Mesenchymal stem cell (in vitro differentiated cells and primary cell): Measurements from ENCODE around the gene SMG7.

Experiments used
- DNase-seq: peaks from one replicate; pipeline ENCODE4 v3.0.0-alpha.2; 2013
- H2AFZ ChIP-seq: one replicate; pipeline ENCODE4 v1.6.1; 2013; ENCODE audit warnings: low read depth, mild to moderate bottlenecking, control low read depth, inconsistent platforms, low read length, moderate library complexity
- H2AK5ac ChIP-seq: 2 replicates; pipeline ENCODE4 v1.6.1; 2013; ENCODE audit warnings: low read length, moderate library complexity, mild to moderate bottlenecking, inconsistent platforms; ENCODE audit not compliant: severe bottlenecking
- H2BK120ac ChIP-seq: one replicate; pipeline ENCODE4 v1.6.1; 2013; ENCODE audit warnings: low read depth, mild to moderate bottlenecking, inconsistent platforms, low read length, moderate library complexity
- H2BK12ac ChIP-seq, 2 experiments: one replicate each; pipeline ENCODE4 v1.6.1; 2013; ENCODE audit warnings: inconsistent platforms in 2 of 2, low read length in 2 of 2, mild to moderate bottlenecking in 2 of 2, moderate library complexity in 2 of 2, control low read depth in 1 of 2
- H2BK15ac ChIP-seq: one replicate; pipeline ENCODE4 v1.6.1; 2013; ENCODE audit warnings: mild to moderate bottlenecking, low read depth, inconsistent platforms; ENCODE audit not compliant: poor library complexity, severe bottlenecking
- H2BK5ac ChIP-seq: 2 replicates; pipeline ENCODE4 v1.6.1; 2013; ENCODE audit warnings: low read depth, mild to moderate bottlenecking, low read length, control low read depth, inconsistent platforms; ENCODE audit not compliant: poor library complexity, severe bottlenecking
- H3K14ac ChIP-seq, 2 experiments: one replicate each; pipeline ENCODE4 v1.6.1; 2013; ENCODE audit warnings: inconsistent platforms in 2 of 2, low read length in 2 of 2, control low read depth in 1 of 2, mild to moderate bottlenecking in 1 of 2, moderate library complexity in 1 of 2
- H3K18ac ChIP-seq, 2 experiments: one replicate each; pipeline ENCODE4 v1.6.1; 2013; ENCODE audit warnings: inconsistent platforms in 2 of 2, low read length in 2 of 2, control low read depth in 1 of 2, low read depth in 1 of 2, mild to moderate bottlenecking in 1 of 2
- H3K23ac ChIP-seq, 2 experiments: one replicate each; pipeline ENCODE4 v1.6.1; 2013; ENCODE audit warnings: inconsistent platforms in 2 of 2, low read length in 2 of 2, mild to moderate bottlenecking in 2 of 2, moderate library complexity in 2 of 2, control low read depth in 1 of 2
- H3K27ac ChIP-seq: 2 replicates; pipeline ENCODE4 v1.5.1; 2013; ENCODE audit warnings: mild to moderate bottlenecking, moderate library complexity, low read length, control low read depth, inconsistent platforms; ENCODE audit not compliant: poor library complexity, severe bottlenecking
- H3K27me3 ChIP-seq, 2 experiments: 2 replicates each; pipeline versions ENCODE4 v1.6.1 to v1.7.0; 2013; ENCODE audit warnings: low read length in 2 of 2, mild to moderate bottlenecking in 2 of 2, moderate library complexity in 2 of 2, control low read depth in 1 of 2, inconsistent platforms in 1 of 2; ENCODE audit not compliant: control insufficient read depth in 1 of 2, insufficient read depth in 1 of 2
- H3K36me3 ChIP-seq, 2 experiments: 2 replicates each; pipeline versions ENCODE4 v1.6.1 to v1.7.0; 2013; ENCODE audit warnings: low read length in 2 of 2, control low read depth in 1 of 2, inconsistent platforms in 1 of 2, low read depth in 1 of 2, mild to moderate bottlenecking in 1 of 2; ENCODE audit not compliant: insufficient read depth in 2 of 2, control insufficient read depth in 1 of 2
- H3K4ac ChIP-seq, 2 experiments: one replicate each; pipeline ENCODE4 v1.6.1; 2013; ENCODE audit warnings: inconsistent platforms in 2 of 2, low read length in 2 of 2, mild to moderate bottlenecking in 2 of 2, moderate library complexity in 2 of 2, control low read depth in 1 of 2, low read depth in 1 of 2
- H3K4me1 ChIP-seq: 2 replicates; pipeline ENCODE4 v1.6.1; 2013; ENCODE audit warnings: low read depth, low read length, control low read depth; ENCODE audit not compliant: control insufficient read depth, insufficient read depth
- H3K4me2 ChIP-seq: 2 replicates; pipeline ENCODE4 v1.6.1; 2013; ENCODE audit warnings: low read length, mild to moderate bottlenecking, inconsistent platforms; ENCODE audit not compliant: poor library complexity, severe bottlenecking
- H3K4me3 ChIP-seq, 2 experiments: 2 replicates each; pipeline versions ENCODE4 v1.5.1 to v1.7.0; 2013; ENCODE audit warnings: low read length in 2 of 2, mild to moderate bottlenecking in 2 of 2, control low read depth in 1 of 2, low read depth in 1 of 2; ENCODE audit not compliant: insufficient read depth in 1 of 2
- H3K79me1 ChIP-seq: replicated peaks from 2 replicates; pipeline ENCODE4 v1.6.1; 2013; ENCODE audit warnings: mild to moderate bottlenecking, control low read depth, low read length, inconsistent platforms; ENCODE audit not compliant: poor library complexity, severe bottlenecking
- H3K9ac ChIP-seq: 2 replicates; pipeline ENCODE4 v1.7.0; 2013; ENCODE audit warnings: mild to moderate bottlenecking, low read length, moderate library complexity
- H3K9me3 ChIP-seq: 2 replicates; pipeline ENCODE4 v1.7.0; 2013; ENCODE audit warnings: mild to moderate bottlenecking, low read length; ENCODE audit not compliant: control insufficient read depth
- H4K8ac ChIP-seq: one replicate; pipeline ENCODE4 v1.6.1; 2013; ENCODE audit warnings: inconsistent platforms, mild to moderate bottlenecking, low read length, moderate library complexity
- H4K91ac ChIP-seq: one replicate; pipeline ENCODE4 v1.6.1; 2013; ENCODE audit warnings: mild to moderate bottlenecking, low read length, inconsistent platforms
- WGBS: methylation state at CpG from one replicate; pipeline ENCODE4 v1.1.7; 2013; ENCODE audit warnings: mixed read lengths; 5-methylcytosine and 5-hydroxymethylcytosine counted together

Gene SMG7

DNA sequence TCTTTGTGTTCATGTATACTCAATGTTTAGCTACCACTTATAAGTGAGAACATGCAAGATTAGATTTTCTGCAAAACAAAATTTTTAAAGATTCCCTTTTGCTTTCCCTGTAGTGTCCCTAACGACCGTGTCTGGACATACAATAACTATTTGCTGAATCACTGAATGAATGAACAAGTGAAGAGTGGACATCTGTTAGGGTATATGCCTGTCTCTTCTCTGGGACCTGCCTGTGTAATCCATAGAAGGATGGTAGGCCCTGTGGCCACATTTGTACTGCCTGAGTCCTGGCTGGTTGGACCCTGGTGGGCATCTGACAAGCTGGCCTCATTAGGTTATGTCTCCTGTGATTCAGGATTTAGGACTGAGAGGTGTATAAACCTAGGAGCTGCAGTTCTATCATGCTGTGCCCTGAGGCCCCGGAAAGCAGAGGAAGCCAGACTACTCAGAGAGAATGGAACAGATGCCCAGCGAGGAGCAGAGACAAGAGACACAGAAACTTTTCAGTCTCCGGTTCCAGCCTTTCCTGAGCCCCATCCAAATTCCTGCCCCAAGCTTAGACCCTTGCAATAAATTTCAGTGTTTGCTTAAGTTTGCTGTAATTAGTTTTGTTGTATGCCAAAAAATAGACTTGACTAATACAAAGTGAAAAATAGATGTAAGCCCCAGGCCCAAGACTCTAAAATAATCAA, 125.5 kb downstream of the SMG7 start:
- H3K9ac ChIP-seq = peak overlapping the region; percentile 47
- H3K27ac ChIP-seq = no peak overlapping the region
- no peaks in the 10 kb centered on the region for H3K9me3 ChIP-seq
- peak overlapping the region in 1 of 2 experiments; percentile 29 for H3K4me3 ChIP-seq
- no peak overlapping the region for H4K91ac ChIP-seq
- H3K18ac ChIP-seq = no peak overlapping the region
- peaks cover 0 to 13% of the 10 kb centered on the region in 2 experiments for H3K27me3 ChIP-seq
- DNase-seq = no peak
- H2AK5ac ChIP-seq = no peak overlapping the region
- no peak overlapping the region for H2BK120ac ChIP-seq
- no peak overlapping the region for H3K14ac ChIP-seq
- no peak overlapping the region for H2AFZ ChIP-seq
- no peaks in the 10 kb centered on the region for H3K36me3 ChIP-seq
- H3K4ac ChIP-seq = no peak overlapping the region
- H3K4me2 ChIP-seq = no peak overlapping the region
- no peaks in the 10 kb centered on the region for H3K79me1 ChIP-seq
- 90% methylated on average over 4 of the region's 5 CpGs for WGBS
- no peak overlapping the region for H4K8ac ChIP-seq
- no peak overlapping the region for H3K23ac ChIP-seq
- H2BK12ac ChIP-seq = no peak overlapping the region
- H3K4me1 ChIP-seq = no peaks in the 10 kb centered on the region
- H2BK15ac ChIP-seq = no peak overlapping the region
- no peak overlapping the region for H2BK5ac ChIP-seq

DNA sequence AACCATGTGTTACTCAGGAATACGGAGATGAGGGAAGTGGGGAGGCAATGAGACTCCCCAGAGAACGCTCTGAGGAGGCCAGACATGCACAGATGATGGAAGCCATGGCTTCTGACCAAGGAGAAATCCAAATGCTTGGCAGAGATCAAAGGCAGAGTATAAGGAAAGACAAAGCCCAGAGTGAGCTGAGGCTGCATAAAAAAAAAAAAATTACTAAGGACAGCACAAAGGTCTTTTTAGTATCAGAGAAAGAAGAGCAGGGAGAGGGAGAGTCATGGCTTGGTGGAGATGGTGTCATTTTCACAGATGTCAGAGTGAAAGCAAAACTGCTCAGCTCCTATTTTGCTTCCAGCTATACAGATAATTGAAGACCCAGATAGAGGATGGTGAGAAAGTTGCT, 126.1 kb downstream of the SMG7 start:
- Histone ChIP-seq H3K4ac (no peak overlapping the region), H3K9me3 (no peaks in the 10 kb centered on the region), H3K9ac (peak overlapping the region; percentile 47), H3K4me3 (peak overlapping the region in 1 of 2 experiments; percentile 29), H4K91ac (no peak overlapping the region), H4K8ac (no peak overlapping the region), H2BK12ac (no peak overlapping the region), H2BK5ac (no peak overlapping the region), H3K27ac (no peak overlapping the region), H3K23ac (no peak overlapping the region), H3K14ac (no peak overlapping the region), H3K4me1 (no peaks in the 10 kb centered on the region), H2AFZ (no peak overlapping the region), H3K4me2 (no peak overlapping the region), H3K36me3 (no peaks in the 10 kb centered on the region), H2AK5ac (no peak overlapping the region), H3K79me1 (no peaks in the 10 kb centered on the region), H3K27me3 (peaks cover 0 to 7% of the 10 kb centered on the region in 2 experiments), H2BK120ac (no peak overlapping the region), H2BK15ac (no peak overlapping the region), H3K18ac (no peak overlapping the region)
- DNase-seq = no peak
- 76% methylated on average over 2 of the region's 2 CpGs for WGBS

DNA sequence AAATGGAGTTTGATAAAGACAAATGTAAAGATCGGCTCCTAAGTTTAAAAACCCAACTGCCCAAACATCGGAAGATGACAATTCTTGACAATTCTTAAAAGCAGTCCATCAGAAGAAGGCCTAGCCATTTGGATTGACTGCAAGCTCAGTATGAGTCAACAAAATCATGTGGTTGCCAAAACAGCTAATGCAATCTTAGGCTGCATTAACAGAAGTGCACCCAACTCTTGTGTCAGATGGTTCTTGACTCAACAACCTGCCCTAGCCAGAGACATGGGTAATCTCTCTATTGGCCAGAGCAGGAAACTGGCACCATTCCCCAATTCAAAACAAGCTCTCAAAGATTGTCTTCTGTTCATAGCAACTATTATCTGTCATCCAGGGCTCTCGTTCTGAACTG, 127.8 kb downstream of the SMG7 start:
- Histone ChIP-seq H3K36me3 (no peaks in the 10 kb centered on the region), H2BK15ac (no peak overlapping the region), H3K9me3 (no peaks in the 10 kb centered on the region), H3K79me1 (no peaks in the 10 kb centered on the region), H3K4me1 (peaks cover 8% of the 10 kb centered on the region), H3K27ac (no peak overlapping the region), H3K14ac (no peak overlapping the region), H2AK5ac (no peak overlapping the region), H2BK5ac (no peak overlapping the region), H4K91ac (no peak overlapping the region), H3K4me3 (no peak overlapping the region), H2AFZ (no peak overlapping the region), H3K18ac (no peak overlapping the region), H3K4ac (no peak overlapping the region), H3K23ac (no peak overlapping the region), H4K8ac (no peak overlapping the region), H2BK12ac (no peak overlapping the region), H2BK120ac (no peak overlapping the region), H3K27me3 (no peaks in the 10 kb centered on the region), H3K4me2 (no peak overlapping the region), H3K9ac (peak overlapping the region; percentile 63)
- 97% methylated on average over 3 of the region's 3 CpGs for WGBS
- DNase-seq = peak; percentile 61

DNA sequence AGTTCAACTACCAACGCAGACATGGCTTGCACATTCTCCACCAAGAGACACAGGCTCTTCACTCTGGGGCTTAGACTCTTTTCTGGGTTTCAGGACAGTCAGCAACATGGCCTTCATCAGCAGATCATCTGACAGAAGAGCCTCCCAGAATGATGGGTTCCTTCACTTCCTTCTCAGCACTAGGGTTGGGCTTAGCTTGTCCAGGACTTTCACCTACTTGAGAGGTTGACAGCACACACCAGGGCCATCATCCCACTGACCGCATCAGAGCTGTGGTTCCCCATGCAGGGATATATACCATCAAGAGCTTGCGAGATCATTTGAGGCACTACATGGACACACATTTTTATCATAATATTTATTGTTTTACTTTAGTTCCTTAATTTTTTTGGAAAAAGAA, 128.3 kb downstream of the SMG7 start:
- no peak overlapping the region for H4K8ac ChIP-seq
- no peak overlapping the region for H2BK15ac ChIP-seq
- H2AFZ ChIP-seq = no peak overlapping the region
- no peaks in the 10 kb centered on the region for H3K9me3 ChIP-seq
- H3K9ac ChIP-seq = peak overlapping the region; percentile 63
- no peak overlapping the region for H2AK5ac ChIP-seq
- H3K79me1 ChIP-seq = no peaks in the 10 kb centered on the region
- peaks cover 9% of the 10 kb centered on the region for H3K4me1 ChIP-seq
- peak overlapping the region in 1 of 2 experiments; percentile 25 for H3K4me3 ChIP-seq
- H3K4me2 ChIP-seq = no peak overlapping the region
- 88% methylated on average over 2 of the region's 3 CpGs for WGBS
- no peak overlapping the region for H3K23ac ChIP-seq
- DNase-seq = no peak
- no peak overlapping the region for H2BK5ac ChIP-seq
- H3K18ac ChIP-seq = no peak overlapping the region
- no peaks in the 10 kb centered on the region for H3K36me3 ChIP-seq
- no peak overlapping the region for H3K14ac ChIP-seq
- no peaks in the 10 kb centered on the region for H3K27me3 ChIP-seq
- H4K91ac ChIP-seq = no peak overlapping the region
- no peak overlapping the region for H3K27ac ChIP-seq
- H2BK120ac ChIP-seq = no peak overlapping the region
- H3K4ac ChIP-seq = no peak overlapping the region
- H2BK12ac ChIP-seq = no peak overlapping the region
